Measurements from ENCODE around the gene SND1.

GRCh38 chr7:128042012-128042411 is 390.0 kb downstream of the SND1 start:
- no peak for TF ChIP-seq EZH2 (optimal IDR thresholded peaks at IDR 0.05; ENCODE audit: low read depth, low read length)
- no peak for TF ChIP-seq CTCF (IDR thresholded peaks at IDR 0.05; ENCODE audit: low read length)
- no peak for TF ChIP-seq EZH2phosphoT487 (IDR thresholded peaks at IDR 0.05; ENCODE audit: low read length)

All from MM.1S (cell line).